GM12878 (cell line): ENCODE results near the gene NBPF11. TPM values are rescaled to one million over a fixed set of nuclear protein-coding genes. Genes with fewer than 3 reads are reported as not detected.
"Not testable (repeated sequence)": the region's sequence is repeated elsewhere in the genome, so short reads cannot be mapped to it uniquely, and the experiment has no call there.

ENCODE experiments used
- ATAC-seq: fragments of 200-7000 bp; cut with Tn5 transposase; 3 replicates; pipeline ENCODE4 v1.9.1; 2020; ENCODE audit warnings: mild to moderate bottlenecking, moderate library complexity
- BruUV-seq: library from RNA; stranded (reverse); fragments of 400-500 nt; replicated peaks from 2 replicates; lab custom pipeline; 2021; lab: Mats Ljungman, UMichigan
- CTCF ChIA-PET: fragments of 300-600 bp; sonication (Branson Sonifier 250); formaldehyde crosslinking; extraction: SDS; loops from one replicate; lab custom pipeline; 2021; ENCODE audit warnings: inconsistent platforms; lab: Yijun Ruan, JAX
- POLR2A ChIA-PET: fragments of 350-600 bp; formaldehyde crosslinking; extraction: SDS; loops from one replicate; lab custom pipeline; 2021; ENCODE audit warnings: inconsistent platforms; lab: Charles Lee
- RAD21 ChIA-PET: fragments of 300-600 bp; sonication (Branson Sonifier 250); formaldehyde crosslinking; loops from one replicate; lab custom pipeline; 2023; ENCODE audit warnings: antibody characterized with exemption; ENCODE audit not compliant: unreplicated experiment; lab: Charles Lee
- SMC1A ChIA-PET: fragments of 300-600 bp; sonication (Branson Sonifier 250); formaldehyde crosslinking; loops from one replicate; lab custom pipeline; 2023; ENCODE audit not compliant: unreplicated experiment, uncharacterized antibody; lab: Charles Lee
- DNase-seq: peaks from one replicate; pipeline ENCODE4 v3.0.0-alpha.2; 2011; ENCODE audit warnings: low read depth, low spot score
- FAIRE-seq: peaks from 3 replicates; lab custom pipeline; 2011; peaks lifted over from hg19 to GRCh38; lab: Jason Lieb, UNC
- H2AFZ ChIP-seq: 2 replicates; pipeline ENCODE4 v1.6.0; 2011; ENCODE audit warnings: low read depth, low read length, control low read depth; ENCODE audit not compliant: control insufficient read depth
- H3K27ac ChIP-seq: 2 replicates; pipeline ENCODE4 v1.5.1; 2011; ENCODE audit warnings: control low read depth; ENCODE audit not compliant: control insufficient read depth, insufficient read depth
- H3K27me3 ChIP-seq, 2 experiments: replicated peaks in 1 of 2; 2 replicates each; pipeline versions ENCODE4 v1.6.0 to v1.6.1; 2011; ENCODE audit warnings: low read length in 1 of 2; ENCODE audit not compliant: control insufficient read depth in 2 of 2, insufficient read depth in 2 of 2
- H3K36me3 ChIP-seq, 2 experiments: 2 replicates each; pipeline ENCODE4 v1.5.1; 2011; ENCODE audit warnings: low read length in 1 of 2; ENCODE audit not compliant: control insufficient read depth in 2 of 2, insufficient read depth in 2 of 2
- H3K4me1 ChIP-seq: 2 replicates; pipeline ENCODE4 v1.6.1; 2011; ENCODE audit warnings: mild to moderate bottlenecking, low read length, moderate library complexity, mixed read lengths; ENCODE audit not compliant: control insufficient read depth, insufficient read depth
- H3K4me2 ChIP-seq: 2 replicates; pipeline ENCODE4 v1.6.0; 2011; ENCODE audit warnings: control low read depth; ENCODE audit not compliant: control insufficient read depth, insufficient read depth
- H3K4me3 ChIP-seq: fragments of 200-600 bp; sonication (generic); 2 replicates; pipeline ENCODE4 v1.5.1; 2016
- H3K79me2 ChIP-seq: 2 replicates; pipeline ENCODE4 v1.6.0; 2011; ENCODE audit warnings: low read length; ENCODE audit not compliant: control insufficient read depth, insufficient read depth
- H3K9ac ChIP-seq: 2 replicates; pipeline ENCODE4 v1.8.0; 2011; ENCODE audit warnings: low read length, control low read depth, mixed read lengths; ENCODE audit not compliant: control insufficient read depth, insufficient read depth
- H3K9me3 ChIP-seq: replicated peaks from 3 replicates; pipeline ENCODE4 v1.5.1; 2011; ENCODE audit warnings: mild to moderate bottlenecking, low read length; ENCODE audit not compliant: control insufficient read depth, insufficient read depth
- H4K20me1 ChIP-seq: 2 replicates; pipeline ENCODE4 v1.6.0; 2011; ENCODE audit not compliant: control insufficient read depth, insufficient read depth
- ATF7 ChIP-seq: fragments of 450-650 bp; IDR thresholded peaks from 2 replicates; pipeline ENCODE4 v1.6.1; 2016; ENCODE audit warnings: low read depth, mild to moderate bottlenecking
- E4F1 ChIP-seq: fragments of 450-650 bp; IDR thresholded peaks from 2 replicates; pipeline ENCODE4 v1.6.1; 2018; ENCODE audit warnings: borderline replicate concordance, mild to moderate bottlenecking; ENCODE audit not compliant: partially characterized antibody
- FOXK2 ChIP-seq: fragments of 450-650 bp; IDR thresholded peaks from 2 replicates; pipeline ENCODE4 v1.6.1; 2017; ENCODE audit warnings: mild to moderate bottlenecking, moderate library complexity
- NR2F1 ChIP-seq: fragments of 450-650 bp; conservative IDR thresholded peaks from 2 replicates; pipeline ENCODE4 v1.6.1; 2017; ENCODE audit warnings: mild to moderate bottlenecking
- NRF1 ChIP-seq: conservative IDR thresholded peaks from 2 replicates; pipeline ENCODE4 v1.6.1; 2011; ENCODE audit warnings: mild to moderate bottlenecking, low read depth, low read length, improper control_type of control experiment
- RB1 ChIP-seq: fragments of 450-650 bp; formaldehyde crosslinking; IDR thresholded peaks from 2 replicates; pipeline ENCODE4 v1.6.1; 2017; ENCODE audit warnings: mild to moderate bottlenecking, borderline replicate concordance
- RELB ChIP-seq: fragments of 450-650 bp; IDR thresholded peaks from 2 replicates; pipeline ENCODE4 v1.6.1; 2017; ENCODE audit warnings: low read depth, mild to moderate bottlenecking, moderate library complexity
- ZNF687 ChIP-seq: fragments of 450-650 bp; IDR thresholded peaks from 2 replicates; pipeline ENCODE4 v1.6.1; 2017; ENCODE audit warnings: mild to moderate bottlenecking, moderate library complexity
- WGBS: methylation state at CpG from one replicate; pipeline ENCODE4 v1.1.6; 2016; ENCODE audit warnings: low lambda C conversion rate; ENCODE audit not compliant: insufficient replicate concordance, insufficient coverage; ENCODE audit errors: missing lambda C conversion rate; 5-methylcytosine and 5-hydroxymethylcytosine counted together
- in situ Hi-C: fragments of 300-500 bp; cut with MboI; formaldehyde crosslinking; loops from 9 replicates; pipeline ENCODE4 v1.14.3; 2018; ENCODE audit warnings: mixed read lengths
- intact Hi-C: fragments of 100-400 bp; cut with micrococcal nuclease; formaldehyde crosslinking; loops from one replicate; pipeline ENCODE4 v1.14.2; 2022; ENCODE audit not compliant: unreplicated experiment
- polyA plus RNA-seq, 11 experiments: library from polyadenylated mRNA; depleted of rRNA in 4 of 11; unstranded in 6 of 11; stranded (reverse) in 5 of 11; fragments of >200 nt; fragmentation: Nextera tagmentation in 4 of 11; fragmentation: Illumina TruSeq in 1 of 11; extraction: Ambion mirVana in 4 of 11; extraction: Trizol in 1 of 11; gene quantifications; 1 replicate in 1 of 11; 2 replicates in 10 of 11; pipeline versions ENCODE4 v1.2.1 to v1.2.3, GENCODE V29; 2011 to 2016; ENCODE audit warnings: inconsistent platforms in 2 of 11, missing spikeins in 2 of 11, low read depth in 1 of 11
- total RNA-seq, 4 experiments: library from RNA; depleted of rRNA in 3 of 4; stranded (reverse); fragments of >200 nt in 3 of 4; fragmentation: Illumina TruSeq in 1 of 4; extraction: Trizol in 1 of 4; gene quantifications; 2 replicates each; pipeline versions ENCODE4 v1.2.1 to v1.2.3, GENCODE V29; 2013 to 2021

Gene NBPF11
- total and polyA plus RNA-seq, 10 of the 15 experiments (the other 5 are each of a cell fraction or from before 2014, with no cell fraction given) = 1.2 to 14.3 (median 4.9) TPM

GRCh38 chr1:148151911-148152656, at the start of gene NBPF11 (continued):
- TF ChIP-seq RELB (peak; percentile 77; the same call in 1 of the 2 replicates), RB1 (peak; percentile 27; the same call in 1 of the 2 replicates), NRF1 (0 out of 2 replicates have a peak, but pooled peaks have one; percentile 23), ZNF687 (0 out of 2 replicates have a peak, but pooled peaks have one; percentile 18), ATF7 (0 out of 2 replicates have a peak, but pooled peaks have one; percentile 26), NR2F1 (peak; percentile 33; the same call in 1 of the 2 replicates), FOXK2 (peak; percentile 37; the same call in 1 of the 2 replicates), E4F1 (peak; percentile 57)

- H2AFZ ChIP-seq, H3K4me3 ChIP-seq, POLR2A ChIA-PET, CTCF ChIA-PET, H4K20me1 ChIP-seq, H3K27ac ChIP-seq, H3K9ac ChIP-seq, H3K4me2 ChIP-seq, RAD21 ChIA-PET, FAIRE-seq, SMC1A ChIA-PET, H3K79me2 ChIP-seq, H3K9me3 ChIP-seq, H3K27me3 ChIP-seq, H3K4me1 ChIP-seq, in situ Hi-C loops, DNase-seq, BruUV-seq, intact Hi-C loops, H3K36me3 ChIP-seq: not testable (repeated sequence)
- peak; percentile 21; the same call in 2 of the 3 replicates for ATAC-seq
- no CpG with 5 or more reads among the region's 3 CpGs for WGBS
Measured at GRCh38 chr1:148197396-148197795, 45.3 kb upstream of the NBPF11 start.
